SK-N-SH treated with all-trans-retinoic acid at 6 μM for 48 hours (cell line): ENCODE measurements around the gene OAS2.

ENCODE experiments used
- ATAC-seq: fragments of 200-7000 bp; cut with Tn5 transposase; 3 replicates; pipeline ENCODE4 v1.9.1; 2020; ENCODE audit warnings: mild to moderate bottlenecking, moderate library complexity
- ARNTL ChIP-seq: fragments of 450-650 bp; formaldehyde crosslinking; IDR thresholded peaks from 2 replicates; pipeline ENCODE4 v1.5.0; 2020; ENCODE audit warnings: low read depth, mild to moderate bottlenecking, moderate library complexity, borderline replicate concordance
- BACH2 ChIP-seq: fragments of 250-450 bp; sonication (Bioruptor Pico); IDR thresholded peaks from 2 replicates; pipeline ENCODE4 v1.9.0; 2021; ENCODE audit warnings: mild to moderate bottlenecking, borderline replicate concordance
- CSDC2 ChIP-seq: fragments of 250-450 bp; sonication (Bioruptor Pico); IDR thresholded peaks from 2 replicates; pipeline ENCODE4 v1.5.0; 2020; ENCODE audit warnings: mild to moderate bottlenecking, moderate library complexity
- ESRRG ChIP-seq: fragments of 250-450 bp; sonication (Bioruptor Pico); IDR thresholded peaks from 2 replicates; pipeline ENCODE4 v1.6.1; 2021; ENCODE audit warnings: mild to moderate bottlenecking
- GLIS3 ChIP-seq: fragments of 250-450 bp; sonication (Bioruptor Pico); IDR thresholded peaks from 2 replicates; pipeline ENCODE4 v1.5.0; 2020; ENCODE audit warnings: mild to moderate bottlenecking, moderate library complexity
- ISL1 ChIP-seq: fragments of 250-450 bp; sonication (Bioruptor Pico); IDR thresholded peaks from 2 replicates; pipeline ENCODE4 v2.1.2; 2022; ENCODE audit warnings: mild to moderate bottlenecking, moderate library complexity
- OSR1 ChIP-seq: fragments of 250-450 bp; sonication (Bioruptor Pico); IDR thresholded peaks from 2 replicates; pipeline ENCODE4 v1.8.0; 2022; ENCODE audit warnings: moderate library complexity, mild to moderate bottlenecking, inconsistent platforms
- PPARA ChIP-seq: fragments of 250-450 bp; sonication (Bioruptor Pico); IDR thresholded peaks from 2 replicates; pipeline ENCODE4 v1.5.0; 2020; ENCODE audit warnings: mild to moderate bottlenecking, borderline replicate concordance
- RARB ChIP-seq: fragments of 250-450 bp; sonication (Bioruptor Pico); IDR thresholded peaks from 2 replicates; pipeline ENCODE4 v1.8.0; 2021; ENCODE audit warnings: mild to moderate bottlenecking, moderate library complexity
- TCF4 ChIP-seq: fragments of 250-450 bp; sonication (Bioruptor Pico); IDR thresholded peaks from 2 replicates; pipeline ENCODE4 v1.8.0; 2021; ENCODE audit warnings: mild to moderate bottlenecking, moderate library complexity, borderline replicate concordance
- TOX ChIP-seq: fragments of 250-450 bp; sonication (Bioruptor Pico); IDR thresholded peaks from 2 replicates; pipeline ENCODE4 v1.8.0; 2021; ENCODE audit warnings: mild to moderate bottlenecking, moderate library complexity, borderline replicate concordance
- ZNF70 ChIP-seq: fragments of 450-650 bp; formaldehyde crosslinking; IDR thresholded peaks from 2 replicates; pipeline ENCODE4 v1.5.0; 2020; ENCODE audit warnings: mild to moderate bottlenecking, moderate library complexity
- TF ChIP-seq, protein P1 (sequence below): fragments of 250-450 bp; sonication (Bioruptor Pico); IDR thresholded peaks from 2 replicates; pipeline ENCODE4 v1.8.0; 2021; ENCODE audit warnings: low read depth, mild to moderate bottlenecking, moderate library complexity, borderline replicate concordance
- TF ChIP-seq, protein P2 (sequence below): fragments of 250-450 bp; sonication (Bioruptor Pico); IDR thresholded peaks from 2 replicates; pipeline ENCODE4 v1.5.1; 2021; ENCODE audit warnings: mild to moderate bottlenecking, moderate library complexity
- TF ChIP-seq, protein P3 (sequence below): fragments of 250-450 bp; sonication (Bioruptor Pico); IDR thresholded peaks from 2 replicates; pipeline ENCODE4 v1.8.0; 2020; ENCODE audit warnings: mild to moderate bottlenecking, moderate library complexity, borderline replicate concordance

OAS2 gene

DNA sequence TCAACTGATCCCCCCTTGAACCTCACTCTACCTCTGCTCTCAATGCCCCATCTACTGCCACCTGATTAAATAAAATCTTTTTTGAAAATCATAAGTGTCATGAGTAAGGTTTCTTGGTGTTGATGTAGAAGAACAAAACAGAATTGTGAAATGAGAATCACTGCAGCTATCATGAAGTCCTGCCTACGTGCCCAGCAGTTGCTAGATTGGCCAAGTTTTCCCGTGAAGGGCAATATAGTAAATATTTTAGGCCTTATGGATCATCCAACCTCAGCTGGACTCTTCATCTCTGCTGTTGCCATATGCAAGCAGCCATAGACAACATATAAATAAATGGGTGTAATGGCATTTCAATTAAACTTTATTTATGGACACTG lies 45.2 kb upstream of the OAS2 start:
- no peak for TF ChIP-seq TCF4 (CRISPR knock-in tag)
- TF ChIP-seq PPARA (CRISPR knock-in tag) = no peak
- no peak for TF ChIP-seq ISL1 (CRISPR knock-in tag)
- TF ChIP-seq, protein P1, sequence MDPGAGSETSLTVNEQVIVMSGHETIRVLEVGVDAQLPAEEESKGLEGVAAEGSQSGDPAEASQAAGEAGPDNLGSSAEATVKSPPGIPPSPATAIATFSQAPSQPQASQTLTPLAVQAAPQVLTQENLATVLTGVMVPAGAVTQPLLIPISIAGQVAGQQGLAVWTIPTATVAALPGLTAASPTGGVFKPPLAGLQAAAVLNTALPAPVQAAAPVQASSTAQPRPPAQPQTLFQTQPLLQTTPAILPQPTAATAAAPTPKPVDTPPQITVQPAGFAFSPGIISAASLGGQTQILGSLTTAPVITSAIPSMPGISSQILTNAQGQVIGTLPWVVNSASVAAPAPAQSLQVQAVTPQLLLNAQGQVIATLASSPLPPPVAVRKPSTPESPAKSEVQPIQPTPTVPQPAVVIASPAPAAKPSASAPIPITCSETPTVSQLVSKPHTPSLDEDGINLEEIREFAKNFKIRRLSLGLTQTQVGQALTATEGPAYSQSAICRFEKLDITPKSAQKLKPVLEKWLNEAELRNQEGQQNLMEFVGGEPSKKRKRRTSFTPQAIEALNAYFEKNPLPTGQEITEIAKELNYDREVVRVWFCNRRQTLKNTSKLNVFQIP = no peak
- no peak for TF ChIP-seq ARNTL
- no peak for TF ChIP-seq GLIS3
- TF ChIP-seq, all 23 proteins: peak for 0
- ATAC-seq = no peak

DNA sequence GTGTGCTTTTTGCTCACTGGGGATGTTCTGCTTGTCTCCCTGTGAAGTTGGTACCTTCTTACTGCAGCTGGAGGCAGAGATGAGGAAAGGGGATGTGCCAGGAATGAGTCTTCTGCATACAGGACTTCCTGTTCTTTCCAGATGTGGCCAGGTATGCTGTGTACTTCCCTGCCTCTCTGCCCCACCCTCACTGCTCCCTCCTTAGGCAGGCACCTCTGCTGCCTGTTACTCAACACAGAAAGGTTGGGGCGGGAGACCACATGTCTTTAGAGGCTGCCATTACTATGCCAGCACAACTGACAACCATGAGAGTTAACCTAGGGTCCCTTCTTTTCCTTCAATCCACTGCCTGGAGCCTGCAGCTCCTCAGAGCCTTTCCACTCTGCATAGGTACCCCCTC lies 42.1 kb upstream of the OAS2 start:
- ATAC-seq = no peak
- no peak for TF ChIP-seq ISL1 (CRISPR knock-in tag)
- TF ChIP-seq, protein P2, sequence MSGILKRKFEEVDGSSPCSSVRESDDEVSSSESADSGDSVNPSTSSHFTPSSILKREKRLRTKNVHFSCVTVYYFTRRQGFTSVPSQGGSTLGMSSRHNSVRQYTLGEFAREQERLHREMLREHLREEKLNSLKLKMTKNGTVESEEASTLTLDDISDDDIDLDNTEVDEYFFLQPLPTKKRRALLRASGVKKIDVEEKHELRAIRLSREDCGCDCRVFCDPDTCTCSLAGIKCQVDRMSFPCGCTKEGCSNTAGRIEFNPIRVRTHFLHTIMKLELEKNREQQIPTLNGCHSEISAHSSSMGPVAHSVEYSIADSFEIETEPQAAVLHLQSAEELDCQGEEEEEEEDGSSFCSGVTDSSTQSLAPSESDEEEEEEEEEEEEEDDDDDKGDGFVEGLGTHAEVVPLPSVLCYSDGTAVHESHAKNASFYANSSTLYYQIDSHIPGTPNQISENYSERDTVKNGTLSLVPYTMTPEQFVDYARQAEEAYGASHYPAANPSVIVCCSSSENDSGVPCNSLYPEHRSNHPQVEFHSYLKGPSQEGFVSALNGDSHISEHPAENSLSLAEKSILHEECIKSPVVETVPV (CRISPR knock-in tag) = no peak
- TF ChIP-seq, protein P3, sequence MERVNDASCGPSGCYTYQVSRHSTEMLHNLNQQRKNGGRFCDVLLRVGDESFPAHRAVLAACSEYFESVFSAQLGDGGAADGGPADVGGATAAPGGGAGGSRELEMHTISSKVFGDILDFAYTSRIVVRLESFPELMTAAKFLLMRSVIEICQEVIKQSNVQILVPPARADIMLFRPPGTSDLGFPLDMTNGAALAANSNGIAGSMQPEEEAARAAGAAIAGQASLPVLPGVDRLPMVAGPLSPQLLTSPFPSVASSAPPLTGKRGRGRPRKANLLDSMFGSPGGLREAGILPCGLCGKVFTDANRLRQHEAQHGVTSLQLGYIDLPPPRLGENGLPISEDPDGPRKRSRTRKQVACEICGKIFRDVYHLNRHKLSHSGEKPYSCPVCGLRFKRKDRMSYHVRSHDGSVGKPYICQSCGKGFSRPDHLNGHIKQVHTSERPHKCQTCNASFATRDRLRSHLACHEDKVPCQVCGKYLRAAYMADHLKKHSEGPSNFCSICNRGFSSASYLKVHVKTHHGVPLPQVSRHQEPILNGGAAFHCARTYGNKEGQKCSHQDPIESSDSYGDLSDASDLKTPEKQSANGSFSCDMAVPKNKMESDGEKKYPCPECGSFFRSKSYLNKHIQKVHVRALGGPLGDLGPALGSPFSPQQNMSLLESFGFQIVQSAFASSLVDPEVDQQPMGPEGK (CRISPR knock-in tag) = no peak
- TF ChIP-seq ESRRG = no peak
- TF ChIP-seq, protein P1 = no peak
- TF ChIP-seq TCF4 (CRISPR knock-in tag) = no peak
- TF ChIP-seq OSR1 (CRISPR knock-in tag) = no peak
- TF ChIP-seq TOX = no peak
- no peak for TF ChIP-seq BACH2 (CRISPR knock-in tag)
- TF ChIP-seq CSDC2 = no peak
- no peak for TF ChIP-seq PPARA (CRISPR knock-in tag)
- no peak for TF ChIP-seq GLIS3
- no peak for TF ChIP-seq RARB (CRISPR knock-in tag)

DNA sequence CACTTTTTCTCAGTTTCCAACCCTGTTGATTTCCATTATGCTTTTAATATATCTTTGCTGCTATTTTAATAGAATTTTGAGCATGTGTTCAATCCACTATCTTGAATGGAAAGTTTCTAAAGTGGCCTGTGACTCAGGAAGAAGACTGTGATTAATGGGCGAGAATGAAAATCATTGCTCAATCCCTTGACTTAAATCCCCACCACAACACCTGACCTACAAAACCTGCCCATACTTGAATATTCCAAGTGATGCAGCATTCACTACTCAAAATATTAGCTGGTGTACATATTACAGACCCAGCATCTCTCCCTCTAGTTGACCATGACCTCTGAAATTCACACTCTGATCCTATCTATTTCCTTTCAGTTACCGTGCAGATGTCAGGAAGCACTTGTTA lies 41.4 kb upstream of the OAS2 start:
- TF ChIP-seq PPARA (CRISPR knock-in tag) (no peak), ZNF70 (CRISPR knock-in tag) (no peak), RARB (CRISPR knock-in tag) (no peak), TCF4 (CRISPR knock-in tag) (no peak), ARNTL (no peak)
- TF ChIP-seq, protein P1 = no peak
- ATAC-seq = no peak

DNA sequence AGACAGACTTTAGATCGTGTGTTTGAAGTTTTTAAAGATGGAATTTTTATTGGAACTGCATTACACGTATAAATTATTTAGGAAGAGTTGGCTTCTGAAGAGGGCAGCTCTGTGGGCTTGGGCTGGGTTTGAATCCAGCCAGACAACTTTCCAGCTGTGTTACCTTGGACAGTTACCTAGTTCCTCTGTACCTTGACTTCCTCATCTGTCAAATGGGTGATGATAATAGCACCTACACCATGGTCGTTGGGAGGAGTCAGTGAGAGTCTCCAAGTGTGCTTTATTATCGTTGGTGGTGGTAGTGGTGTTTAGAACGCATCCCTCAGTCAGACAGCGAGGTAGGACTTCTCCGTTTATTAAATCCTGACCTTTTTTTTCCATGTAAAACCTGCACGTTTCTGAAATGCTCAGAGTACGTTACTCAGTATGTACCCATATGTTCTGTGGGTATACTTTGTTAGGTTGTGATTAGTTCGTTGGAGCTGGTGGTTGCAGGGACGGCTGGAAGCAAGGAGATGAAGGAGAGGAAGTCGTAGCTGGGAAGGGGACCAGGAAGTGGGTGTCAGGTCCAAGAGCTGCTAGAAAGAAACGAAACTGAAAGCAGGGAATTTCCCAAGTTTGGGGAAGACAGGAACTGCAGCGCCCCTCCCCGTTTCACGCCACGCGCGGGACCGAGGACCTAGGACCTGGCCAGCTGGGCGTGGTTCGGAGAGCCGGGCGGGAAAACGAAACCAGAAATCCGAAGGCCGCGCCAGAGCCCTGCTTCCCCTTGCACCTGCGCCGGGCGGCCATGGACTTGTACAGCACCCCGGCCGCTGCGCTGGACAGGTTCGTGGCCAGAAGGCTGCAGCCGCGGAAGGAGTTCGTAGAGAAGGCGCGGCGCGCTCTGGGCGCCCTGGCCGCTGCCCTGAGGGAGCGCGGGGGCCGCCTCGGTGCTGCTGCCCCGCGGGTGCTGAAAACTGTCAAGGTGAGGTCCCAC lies 40.3 kb upstream of the OAS2 start, which contains the start of gene OAS3:
OAS3 (plus strand) TSS at position 734 of the 979 bp plus-strand sequence; CDS start at position 791, 57 bp downstream.
- peak; percentile 85 for ATAC-seq
- TF ChIP-seq TOX (no peak), GLIS3 (no peak), TCF4 (CRISPR knock-in tag) (no peak)

DNA sequence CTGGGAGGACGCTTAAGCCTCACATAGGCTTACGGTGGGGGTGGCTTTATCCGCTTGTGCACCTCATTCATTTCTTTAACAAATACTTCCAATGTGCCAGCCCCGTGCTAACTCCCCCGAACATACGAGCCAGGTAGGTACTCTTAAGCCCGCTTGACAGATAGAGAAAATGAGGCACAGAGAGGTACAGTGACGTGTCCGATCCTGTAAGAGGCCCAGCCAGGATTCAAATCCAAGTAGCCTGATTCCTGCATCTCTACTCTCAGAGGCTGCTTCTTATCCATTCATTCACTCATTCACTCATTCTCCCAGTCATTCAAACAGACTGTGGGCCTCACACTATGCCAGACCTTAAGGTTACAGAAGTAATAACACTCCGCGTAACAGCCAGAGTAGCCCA lies 39.6 kb upstream of the OAS2 start:
- TF ChIP-seq ZNF70 (CRISPR knock-in tag) (no peak), OSR1 (CRISPR knock-in tag) (no peak)
- TF ChIP-seq, protein P2 (CRISPR knock-in tag) = no peak
- TF ChIP-seq, all 23 proteins: peak for 0
- ATAC-seq = peak; percentile 28
